H1 (cell line): ENCODE data around the gene ZNF692. TPM values are rescaled to one million over a fixed set of nuclear protein-coding genes. Genes with fewer than 3 reads are reported as not detected.

ENCODE experiments used
- CTCF ChIA-PET: fragments of 300-600 bp; sonication (Branson Sonifier 250); formaldehyde crosslinking; loops from one replicate; lab custom pipeline; 2021; ENCODE audit not compliant: partially characterized antibody; lab: Charles Lee
- POLR2A ChIA-PET: fragments of 300-600 bp; sonication (Branson Sonifier 250); formaldehyde crosslinking; loops from one replicate; lab custom pipeline; 2021; ENCODE audit warnings: inconsistent platforms; ENCODE audit not compliant: partially characterized antibody; lab: Charles Lee
- DNase-seq, 2 experiments: peaks; one replicate each; pipeline versions ENCODE4 v3.0.0 to v3.0.0-alpha.2; 2010 to 2022; ENCODE audit warnings: low spot score in 2 of 2, low read depth in 1 of 2, mixed read lengths in 1 of 2
- FAIRE-seq: peaks from 2 replicates; lab custom pipeline; 2011; peaks lifted over from hg19 to GRCh38; lab: Jason Lieb, UNC
- H2AFZ ChIP-seq: 2 replicates; pipeline ENCODE4 v1.8.1; 2012; ENCODE audit warnings: low read length, inconsistent platforms
- H2AK5ac ChIP-seq: 2 replicates; pipeline ENCODE4 v1.6.1; 2013; ENCODE audit warnings: low read depth, low read length
- H2BK120ac ChIP-seq: replicated peaks from 2 replicates; pipeline ENCODE3; 2013; ENCODE audit warnings: low read depth, low read length, inconsistent platforms
- H2BK12ac ChIP-seq: 2 replicates; pipeline ENCODE4 v1.6.1; 2013; ENCODE audit warnings: low read depth, low read length
- H2BK15ac ChIP-seq: 2 replicates; pipeline ENCODE4 v1.6.1; 2013; ENCODE audit warnings: low read length
- H2BK20ac ChIP-seq: 2 replicates; pipeline ENCODE4 v1.6.1; 2013; ENCODE audit warnings: low read length
- H2BK5ac ChIP-seq: 2 replicates; pipeline ENCODE4 v1.6.1; 2013; ENCODE audit warnings: low read depth, low read length
- H3K14ac ChIP-seq: 2 replicates; pipeline ENCODE4 v1.6.1; 2013; ENCODE audit warnings: inconsistent platforms; ENCODE audit not compliant: insufficient read length
- H3K18ac ChIP-seq: 2 replicates; pipeline ENCODE4 v1.6.1; 2013; ENCODE audit warnings: low read length; ENCODE audit errors: extremely low read depth
- H3K23ac ChIP-seq: 2 replicates; pipeline ENCODE4 v1.6.1; 2013; ENCODE audit warnings: inconsistent platforms; ENCODE audit not compliant: insufficient read length
- H3K23me2 ChIP-seq: 2 replicates; pipeline ENCODE4 v1.6.1; 2013; ENCODE audit warnings: low read depth, low read length
- H3K27ac ChIP-seq: 2 replicates; pipeline ENCODE4 v1.6.1; 2011; ENCODE audit warnings: low read depth, low read length, inconsistent platforms
- H3K27me3 ChIP-seq, 4 experiments: replicated peaks in 1 of 4; 1 replicate in 1 of 4; 2 replicates in 3 of 4; pipeline versions ENCODE4 v1.6.1 to v1.8.1; 2011 to 2013; ENCODE audit warnings: low read length in 3 of 4, mild to moderate bottlenecking in 3 of 4, inconsistent platforms in 2 of 4, mixed read lengths in 2 of 4, moderate library complexity in 1 of 4; ENCODE audit not compliant: control insufficient read depth in 3 of 4, insufficient read depth in 3 of 4; ENCODE audit errors: extremely low read depth in 1 of 4
- H3K36me3 ChIP-seq, 4 experiments: 2 replicates each; pipeline versions ENCODE4 v1.6.1 to v1.8.1; 2011 to 2013; ENCODE audit warnings: mild to moderate bottlenecking in 4 of 4, low read length in 3 of 4, moderate library complexity in 2 of 4, control low read depth in 1 of 4, inconsistent platforms in 1 of 4; ENCODE audit not compliant: insufficient read depth in 4 of 4, control insufficient read depth in 2 of 4
- H3K4ac ChIP-seq: replicated peaks from 2 replicates; pipeline ENCODE3; 2013; ENCODE audit warnings: low read length, low read depth, mixed read lengths, inconsistent platforms; ENCODE audit not compliant: insufficient read length
- H3K4me1 ChIP-seq, 4 experiments: replicated peaks in 1 of 4; 1 replicate in 1 of 4; 2 replicates in 3 of 4; pipeline versions ENCODE4 v1.6.1 to v1.8.1; 2011 to 2013; ENCODE audit warnings: low read length in 3 of 4, inconsistent platforms in 2 of 4, mixed read lengths in 1 of 4; ENCODE audit not compliant: insufficient read depth in 4 of 4, control insufficient read depth in 3 of 4
- H3K4me2 ChIP-seq, 2 experiments: 2 replicates each; pipeline versions ENCODE4 v1.6.1 to v1.8.1; 2011 to 2013; ENCODE audit warnings: low read depth in 2 of 2, low read length in 2 of 2, control low read depth in 1 of 2, inconsistent platforms in 1 of 2, mild to moderate bottlenecking in 1 of 2; ENCODE audit not compliant: insufficient read depth in 1 of 2
- H3K4me3 ChIP-seq, 4 experiments: fragments of 200-600, 300-600 bp in 1 of 4; sonication (generic), shearing (Covaris generic), sonication (Bioruptor Twin) in 1 of 4; 2 replicates each; pipeline versions ENCODE4 v1.5.1 to v1.8.1; 2011 to 2016; ENCODE audit warnings: low read length in 4 of 4, low read depth in 3 of 4, control low read depth in 2 of 4, inconsistent platforms in 2 of 4, mild to moderate bottlenecking in 2 of 4, mixed read lengths in 1 of 4, moderate library complexity in 1 of 4; ENCODE audit not compliant: insufficient read depth in 2 of 4; ENCODE audit errors: extremely low read depth in 1 of 4
- H3K56ac ChIP-seq: replicated peaks from 2 replicates; pipeline ENCODE3; 2013; ENCODE audit warnings: low read depth, mild to moderate bottlenecking, mixed read lengths, low read length, inconsistent platforms; ENCODE audit not compliant: insufficient read length
- H3K79me1 ChIP-seq: 2 replicates; pipeline ENCODE4 v1.6.1; 2013; ENCODE audit warnings: low read depth, low read length, control low read depth
- H3K79me2 ChIP-seq, 2 experiments: 2 replicates each; pipeline versions ENCODE4 v1.6.1 to v1.8.1; 2012 to 2013; ENCODE audit warnings: low read length in 2 of 2, mild to moderate bottlenecking in 2 of 2, inconsistent platforms in 1 of 2; ENCODE audit not compliant: insufficient read depth in 2 of 2, control insufficient read depth in 1 of 2
- H3K9ac ChIP-seq, 4 experiments: replicated peaks in 1 of 4; 1 replicate in 1 of 4; 2 replicates in 3 of 4; pipeline versions ENCODE4 v1.6.1 to v1.8.1; 2011 to 2013; ENCODE audit warnings: low read depth in 3 of 4, low read length in 3 of 4, control low read depth in 2 of 4, mild to moderate bottlenecking in 2 of 4, moderate library complexity in 2 of 4, inconsistent platforms in 1 of 4; ENCODE audit errors: extremely low read depth in 1 of 4
- H3K9me3 ChIP-seq, 2 experiments: 2 replicates each; pipeline versions ENCODE4 v1.6.1 to v1.8.1; 2012 to 2013; ENCODE audit warnings: mild to moderate bottlenecking in 2 of 2, moderate library complexity in 2 of 2, control low read depth in 1 of 2, inconsistent platforms in 1 of 2, low read depth in 1 of 2, low read length in 1 of 2, mixed read lengths in 1 of 2; ENCODE audit not compliant: insufficient read depth in 2 of 2
- H4K20me1 ChIP-seq, 2 experiments: replicated peaks in 1 of 2; 2 replicates each; pipeline versions ENCODE3 to v1.8.1; 2011 to 2013; ENCODE audit warnings: inconsistent platforms in 2 of 2, low read length in 2 of 2, mild to moderate bottlenecking in 1 of 2; ENCODE audit not compliant: insufficient read depth in 2 of 2, control insufficient read depth in 1 of 2
- H4K5ac ChIP-seq: 2 replicates; pipeline ENCODE4 v1.6.1; 2013; ENCODE audit warnings: low read length, low read depth, mixed read lengths, inconsistent platforms; ENCODE audit not compliant: insufficient read length
- H4K8ac ChIP-seq: 2 replicates; pipeline ENCODE4 v1.8.0; 2013; ENCODE audit warnings: mild to moderate bottlenecking, moderate library complexity, low read length, inconsistent platforms; ENCODE audit not compliant: insufficient read depth; ENCODE audit errors: extremely low read depth
- H4K91ac ChIP-seq: replicated peaks from 2 replicates; pipeline ENCODE3; 2013; ENCODE audit warnings: low read length, mixed read lengths, inconsistent platforms; ENCODE audit not compliant: insufficient read length
- GABPA ChIP-seq: IDR thresholded peaks from 2 replicates; pipeline ENCODE4 v1.6.1; 2011; ENCODE audit warnings: mild to moderate bottlenecking, low read length, moderate library complexity, borderline replicate concordance; ENCODE audit not compliant: insufficient read depth
- SP1 ChIP-seq: IDR thresholded peaks from 2 replicates; pipeline ENCODE4 v1.6.1; 2011; ENCODE audit warnings: low read depth, low read length
- WGBS, 2 experiments: shearing (Covaris generic) in 1 of 2; methylation state at CpG; one replicate each; pipeline versions ENCODE4 v1.1.6 to v1.1.7; 2013 to 2015; ENCODE audit warnings: low lambda C conversion rate in 2 of 2, mixed read lengths in 2 of 2, inconsistent platforms in 1 of 2, low coverage in 1 of 2, missing lambda C conversion rate in 1 of 2; ENCODE audit not compliant: insufficient replicate concordance in 2 of 2, insufficient coverage in 1 of 2, insufficient read length in 1 of 2; ENCODE audit errors: extremely low coverage in 1 of 2, missing lambda C conversion rate in 1 of 2; 5-methylcytosine and 5-hydroxymethylcytosine counted together
- polyA plus RNA-seq, 7 experiments: library from polyadenylated mRNA; depleted of rRNA in 3 of 7; stranded (reverse) in 5 of 7; unstranded in 2 of 7; fragments of >200 nt in 5 of 7; fragments of 200-250 nt in 2 of 7; gene quantifications; 1 replicate in 5 of 7; 2 replicates in 1 of 7; 4 replicates in 1 of 7; pipeline versions ENCODE4 v1.2.1 to v1.2.3, GENCODE V29; 2011 to 2013; ENCODE audit warnings: missing spikeins in 2 of 7, mixed read lengths in 2 of 7
- total RNA-seq: library from RNA; stranded (reverse); fragmentation: NEBNext Ultra II Directional; extraction: Animal tissue kit (Norgen Biotek cat#: 25700); gene quantifications from 2 replicates; pipeline ENCODE4 v1.2.1, GENCODE V29; 2021

The ZNF692 gene
- total and polyA plus RNA-seq, 2 of the 8 experiments (the other 6 are each of a cell fraction or from before 2014, with no cell fraction given), result 38.4 to 52.3 TPM

DNA sequence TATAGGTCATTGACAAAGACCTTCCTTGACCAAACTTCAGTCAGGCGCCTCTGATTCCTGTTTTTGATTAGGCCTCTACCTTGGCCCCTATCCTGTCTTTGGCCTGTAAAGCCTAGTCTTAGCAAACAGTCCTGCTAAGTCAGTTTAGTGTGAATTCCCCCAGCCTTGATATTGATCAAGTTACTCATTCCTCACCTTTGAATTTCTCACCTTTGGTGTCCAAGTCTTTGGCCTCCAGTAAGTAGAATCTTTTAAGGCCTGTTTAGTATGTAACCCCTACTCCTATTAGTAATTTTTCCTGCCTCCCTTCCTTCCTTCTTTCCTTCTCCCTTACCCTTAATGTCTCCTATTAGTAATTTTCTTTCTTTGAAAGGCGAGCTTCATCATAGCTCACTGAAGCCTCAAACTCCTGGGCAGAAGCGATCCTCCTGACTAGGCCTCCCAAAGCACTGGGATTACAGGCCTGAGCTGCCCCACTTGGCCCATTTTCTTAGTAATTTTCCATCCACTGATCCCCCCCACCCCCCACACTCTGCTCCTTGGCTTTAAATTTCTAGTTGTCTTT, 13.0 kb upstream of the ZNF692 start:
- Histone ChIP-seq H3K9me3 (no peaks in the 10 kb centered on the region), H3K4me1 (peaks cover 0 to 2% (median 0%) of the 10 kb centered on the region in 4 experiments; a peak in 1 of 7 replicates), H3K9ac (no peak overlapping the region), H3K56ac (no peak overlapping the region), H3K36me3 (no peaks in the 10 kb centered on the region), H4K8ac (no peak overlapping the region), H3K18ac (no peak overlapping the region), H3K27me3 (no peaks in the 10 kb centered on the region), H3K4me2 (peak overlapping the region in 1 of 2 experiments; percentile 34), H2BK12ac (peak overlapping the region; percentile 68; the same call in 1 of the 2 replicates), H2AFZ (peak overlapping the region; percentile 35), H3K4ac (no peak overlapping the region), H3K14ac (no peak overlapping the region), H4K20me1 (no peaks in the 10 kb centered on the region), H4K91ac (no peak overlapping the region), H3K27ac (no peak overlapping the region), H2BK120ac (no peak overlapping the region), H3K23me2 (peaks cover 4% of the 10 kb centered on the region), H3K4me3 (peak overlapping the region; percentile 85 to 94 (median 90); a peak in 5 of 8 replicates), H2BK20ac (no peak overlapping the region), H2BK15ac (no peak overlapping the region), H4K5ac (no peak overlapping the region), H3K79me1 (no peaks in the 10 kb centered on the region), H2AK5ac (no peak overlapping the region), H2BK5ac (no peak overlapping the region), H3K79me2 (no peaks in the 10 kb centered on the region), H3K23ac (no peak overlapping the region)
- DNase-seq (no peak), FAIRE-seq (no peak)
- WGBS, 2 experiments, result 92% methylated on average over 3 of the region's 3 CpGs; no CpG with 5 or more reads in 1 of the 2 experiments
- ChIA-PET CTCF (interaction anchor here (1.0 to 4.0 kb wide), 4 partner anchors 13 to 31 kb away, joined by 3 to 32 read pairs (median 18); partner anchors contain the start of gene ZNF692), POLR2A (interaction anchor here (1.3 to 4.6 kb wide), 4 partner anchors 9 to 34 kb away, joined by 4 to 46 read pairs (median 17); partner anchors contain the start of genes ZNF672 and ZNF692)
- TF ChIP-seq GABPA (no peak), SP1 (0 out of 2 replicates have a peak, but pooled peaks have one; percentile 17)
